NCI-H2227 treated with DMSO at 0.1 percent for 48 hours (cell line): ENCODE data around the gene FMC1.
"Not testable (repeated sequence)": the region's sequence is repeated elsewhere in the genome, so short reads cannot be mapped to it uniquely, and the experiment has no call there.

Source experiments
- DNase-seq: peaks from one replicate; lab custom pipeline; 2025; lab: John Stamatoyannopoulos, UW

Gene FMC1

DNA sequence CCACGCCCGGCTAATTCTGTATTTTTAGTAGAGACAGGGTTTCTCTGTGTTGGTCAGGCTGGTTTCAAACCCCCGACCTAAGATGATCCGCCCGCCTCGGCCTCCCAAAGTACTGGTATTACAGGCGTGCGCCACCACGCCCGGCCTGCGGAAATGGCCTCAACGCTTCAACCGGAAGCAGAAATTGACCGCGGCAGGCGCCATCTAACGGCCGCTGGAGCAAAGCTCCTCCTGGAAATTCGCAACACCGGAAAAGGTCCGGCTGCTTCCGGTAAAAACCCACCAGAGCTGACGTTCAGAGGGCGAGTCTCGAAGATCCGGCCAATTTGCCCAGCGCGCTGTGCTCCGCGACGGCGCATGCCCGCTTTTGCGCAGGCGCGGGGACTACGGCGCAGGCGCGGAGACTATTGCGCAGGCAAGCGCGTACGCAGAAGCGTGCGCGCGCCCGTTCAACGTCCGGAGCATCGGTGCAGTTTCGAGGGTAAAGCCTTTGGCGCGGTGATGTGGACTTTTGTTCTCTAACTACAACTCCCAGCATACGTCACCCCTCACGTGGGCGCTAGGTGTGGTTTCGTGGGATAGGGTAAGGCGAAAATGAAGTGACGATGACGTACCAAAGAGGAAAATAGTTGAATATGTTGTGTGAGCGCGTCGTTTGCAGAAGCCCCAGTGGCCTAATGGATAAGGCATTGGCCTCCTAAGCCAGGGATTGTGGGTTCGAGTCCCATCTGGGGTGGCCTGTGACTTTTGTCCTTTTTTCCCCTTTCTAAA, 915 bp upstream of the FMC1 start:
- DNase-seq = peak; percentile 99

- DNase-seq = no peak
These were observed 404 bp upstream of the FMC1 start for GRCh38 chr7:139340808-139341057.

DNA sequence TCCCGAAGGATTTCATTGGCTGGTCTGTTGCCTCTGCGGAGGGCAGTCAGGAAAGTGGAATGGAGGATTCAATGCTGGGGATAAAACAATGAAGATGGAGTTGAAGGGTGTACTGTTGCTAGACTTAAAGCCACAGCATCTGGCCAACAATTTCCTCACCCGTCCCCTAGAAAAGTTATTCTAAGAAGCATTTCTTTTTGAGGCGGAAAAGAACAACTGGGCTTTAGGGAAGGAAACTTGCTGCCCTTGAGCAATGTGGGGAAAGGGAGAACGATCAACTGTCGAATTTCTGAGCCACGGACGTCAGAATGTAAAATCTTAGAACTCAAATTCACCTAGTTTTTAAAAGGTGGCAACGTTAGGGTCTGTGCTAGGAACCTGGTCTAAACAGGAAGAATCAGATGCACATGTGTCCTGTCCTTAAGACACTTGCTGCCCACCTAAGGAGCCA, 664 bp downstream of the FMC1 start:
- no peak for DNase-seq

- DNase-seq = no peak
These were observed 3.9 kb downstream of the FMC1 start for GRCh38 chr7:139345042-139345441.

- no peak for DNase-seq
These were observed 9.9 kb downstream of the FMC1 start for GRCh38 chr7:139351027-139351426.

GRCh38 chr7:139354729-139355128, 13.6 kb downstream of the FMC1 start:
- DNase-seq = no peak

DNA sequence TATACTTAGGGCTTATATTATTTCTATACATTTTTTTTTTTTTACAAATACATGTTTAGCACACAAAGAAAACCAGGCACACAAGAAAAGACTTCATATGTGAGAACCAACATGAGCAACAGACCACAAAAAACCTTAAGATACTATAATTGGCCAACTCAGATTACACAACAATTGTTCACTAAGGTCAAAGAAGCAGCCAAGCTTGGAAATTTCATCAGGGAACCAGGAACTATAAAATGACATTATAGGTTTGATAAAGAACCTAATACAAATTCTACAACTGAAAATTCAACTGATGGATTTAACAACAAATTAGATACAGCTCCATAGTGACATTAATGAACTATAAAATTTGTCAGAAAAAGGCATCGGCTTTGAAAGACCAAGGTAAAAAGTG, 14.2 kb downstream of the FMC1 start:
- no peak for DNase-seq

DNA sequence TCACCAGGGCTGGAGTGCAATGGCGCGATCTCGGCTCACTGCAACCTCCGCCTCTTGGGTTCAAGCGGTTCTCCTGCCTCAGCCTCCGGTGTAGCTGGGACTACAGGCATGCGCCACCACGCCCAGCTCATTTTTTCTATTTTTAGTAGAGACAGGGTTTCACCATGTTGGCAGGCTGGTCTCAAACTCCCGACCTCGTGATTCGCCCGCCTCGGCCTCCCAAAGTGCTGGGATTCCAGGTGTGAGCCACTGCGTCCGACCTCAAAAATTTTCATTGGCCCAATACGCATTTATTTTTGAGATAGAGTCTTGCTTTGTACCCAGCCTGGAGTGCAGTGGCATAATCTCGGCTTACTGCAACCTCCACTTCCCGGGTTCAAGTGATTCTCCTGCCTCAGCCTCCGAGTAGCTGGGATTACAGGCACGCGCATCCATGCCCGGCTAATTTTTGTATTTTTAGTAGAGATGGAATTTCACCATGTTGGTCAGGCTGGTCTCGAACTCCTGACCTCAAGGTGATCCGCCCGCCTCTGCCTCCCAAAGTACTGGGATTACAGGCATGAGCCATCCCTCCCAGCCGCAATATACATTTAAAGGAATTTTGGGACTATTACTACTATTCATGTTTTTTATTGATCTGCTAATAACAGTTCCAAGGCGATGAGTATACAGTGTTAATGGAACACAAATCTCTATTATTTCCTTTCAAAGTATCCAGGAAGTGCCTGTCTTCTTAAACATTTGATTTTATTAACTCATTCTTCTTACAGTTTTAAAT, 16.8 kb downstream of the FMC1 start:
- not testable (repeated sequence) for DNase-seq

- DNase-seq = peak; percentile 32
These were observed 17.6 kb downstream of the FMC1 start for GRCh38 chr7:139358541-139359365.

DNA sequence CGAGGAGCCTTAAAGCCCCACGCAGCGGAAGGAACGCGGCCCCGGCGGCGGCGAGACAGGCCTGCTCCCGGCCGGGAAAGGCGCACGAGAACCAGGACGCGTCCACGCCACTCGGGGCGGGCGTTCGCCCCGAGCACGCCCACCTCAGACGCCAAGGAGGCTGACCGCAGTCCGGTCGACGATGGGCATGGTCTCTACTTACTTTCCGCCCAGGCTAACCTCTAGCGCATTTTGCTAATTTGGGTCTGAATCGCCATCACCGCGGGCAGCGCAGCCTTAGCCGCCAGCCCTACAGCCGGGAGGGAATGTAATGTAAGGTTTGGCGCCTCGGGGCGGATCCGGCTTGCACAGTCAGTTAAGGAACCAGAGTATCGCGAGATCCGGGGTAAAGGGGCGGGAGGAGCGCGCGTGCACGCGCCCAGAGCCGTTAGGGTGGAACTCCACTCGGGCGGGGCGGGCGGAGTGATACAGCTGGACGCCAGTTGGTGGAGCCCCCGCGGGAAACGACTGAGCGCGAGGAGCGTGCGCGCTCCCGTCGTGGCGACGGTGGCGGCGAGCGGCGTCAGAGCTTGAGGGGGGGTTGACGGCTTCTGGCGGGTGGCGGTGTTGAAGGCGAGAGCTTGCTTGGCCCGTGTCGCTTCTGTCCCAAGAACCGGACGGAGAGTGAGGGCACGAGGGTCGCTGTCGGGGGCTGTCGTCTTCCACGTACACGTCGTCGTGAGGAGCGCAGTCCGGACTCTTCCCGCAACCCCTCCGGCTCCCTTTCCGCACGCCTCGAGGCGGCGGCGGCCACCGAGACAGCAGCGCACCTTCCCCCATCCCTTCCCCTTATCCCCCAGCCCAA, 18.5 kb downstream of the FMC1 start, which contains the start of gene LUC7L2:
LUC7L2 (plus strand) TSS at position 529 of the 844 bp plus-strand sequence. CDS start 368 bp downstream, outside the sequence.
- DNase-seq = peak; percentile 99

DNA sequence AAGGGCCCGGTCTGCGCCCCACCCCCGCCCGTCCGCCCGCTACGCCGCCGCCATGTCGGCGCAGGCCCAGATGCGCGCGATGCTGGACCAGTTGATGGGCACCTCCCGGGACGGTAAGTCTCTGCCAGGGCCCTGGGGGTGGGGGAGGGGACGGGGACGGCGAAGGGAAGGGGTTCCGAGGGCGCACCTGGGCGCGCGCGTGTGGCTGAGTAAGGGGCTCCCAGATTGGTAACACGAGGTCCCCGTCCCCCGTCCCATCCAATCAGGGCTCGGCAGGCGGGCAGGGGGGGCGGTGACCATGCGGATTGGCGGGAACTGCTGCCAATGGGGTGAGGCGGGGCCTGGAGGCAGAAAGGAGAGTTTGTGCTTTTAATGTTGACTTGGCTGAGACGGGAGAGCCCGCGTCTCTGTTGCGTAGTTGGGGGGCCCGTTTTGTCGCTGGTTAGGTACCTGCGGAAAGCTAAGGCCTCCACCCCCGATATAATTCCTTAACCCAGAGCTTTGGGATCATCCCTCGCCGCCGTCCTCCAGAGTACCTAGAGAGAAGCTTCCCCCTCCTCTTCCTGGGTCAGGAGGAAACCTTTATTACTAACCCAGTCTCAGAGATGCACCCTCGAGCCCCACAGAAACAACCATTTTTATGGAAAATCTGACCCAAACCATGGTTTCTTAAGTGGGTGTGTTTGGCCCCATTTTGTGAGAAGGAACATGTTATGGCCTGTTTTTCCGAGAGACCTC, 19.2 kb downstream of the FMC1 start:
- DNase-seq = peak; percentile 97

DNA sequence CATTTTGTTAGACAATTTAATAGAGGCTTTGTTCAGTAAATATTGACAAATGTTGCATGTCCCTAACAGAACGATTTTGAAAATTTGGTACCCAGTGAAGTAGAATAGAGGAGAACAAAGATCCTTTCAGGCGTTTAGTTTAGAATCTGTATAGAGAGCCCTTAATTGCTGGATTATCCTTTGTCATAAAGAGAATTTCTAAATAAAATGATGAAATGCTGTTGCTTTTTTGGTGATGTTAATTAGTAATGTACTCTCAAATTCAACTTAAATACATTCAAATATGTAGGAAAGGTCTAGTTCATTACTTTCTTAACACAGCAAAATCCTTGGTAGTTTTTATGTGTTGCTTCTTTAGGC, 19.8 kb downstream of the FMC1 start:
- DNase-seq = no peak

GRCh38 chr7:139361523-139361922, 20.4 kb downstream of the FMC1 start:
- DNase-seq = no peak

DNA sequence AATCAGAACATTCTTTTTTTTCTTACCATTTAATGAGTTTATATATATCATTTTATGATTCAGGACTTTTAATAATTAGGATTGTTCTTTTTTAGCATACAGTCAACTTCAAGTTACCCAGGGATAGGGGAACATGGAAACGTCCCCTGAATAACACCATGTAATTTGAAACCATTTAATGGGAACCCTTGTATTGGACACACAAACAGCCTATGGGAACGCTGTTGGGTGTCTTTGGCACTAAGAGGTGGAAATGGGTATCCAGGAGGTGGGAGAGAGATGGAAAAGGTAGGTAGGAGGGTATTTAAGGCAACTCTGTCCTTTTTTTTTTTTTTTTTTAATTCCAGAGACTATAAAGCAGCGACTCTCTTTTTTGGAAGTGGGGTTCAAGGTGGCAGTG, 21.2 kb downstream of the FMC1 start:
- no peak for DNase-seq

- DNase-seq = no peak
These were observed 21.8 kb downstream of the FMC1 start for GRCh38 chr7:139362981-139363380.

DNA sequence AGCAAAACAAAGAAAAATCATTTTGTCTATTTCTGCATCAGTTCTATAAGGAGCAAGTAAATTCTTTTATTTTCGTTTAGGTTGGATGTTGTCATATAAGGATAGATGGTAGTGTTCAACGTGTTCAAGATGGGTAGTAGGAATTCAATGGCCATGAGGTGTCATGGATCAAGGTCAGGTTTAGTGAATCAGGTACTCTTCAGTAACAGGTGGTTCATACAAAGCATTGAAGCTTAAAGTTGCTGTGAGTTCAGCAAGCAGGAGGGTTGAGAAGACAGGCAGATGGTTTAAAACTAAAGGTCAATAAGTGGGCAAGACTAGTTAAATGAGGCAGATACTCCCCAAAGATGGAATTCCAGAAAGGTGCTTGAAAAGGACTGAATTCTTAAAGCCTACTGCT, 24.2 kb downstream of the FMC1 start:
- no peak for DNase-seq

- no peak for DNase-seq
These were observed 25.3 kb downstream of the FMC1 start for GRCh38 chr7:139366400-139366799.

DNA sequence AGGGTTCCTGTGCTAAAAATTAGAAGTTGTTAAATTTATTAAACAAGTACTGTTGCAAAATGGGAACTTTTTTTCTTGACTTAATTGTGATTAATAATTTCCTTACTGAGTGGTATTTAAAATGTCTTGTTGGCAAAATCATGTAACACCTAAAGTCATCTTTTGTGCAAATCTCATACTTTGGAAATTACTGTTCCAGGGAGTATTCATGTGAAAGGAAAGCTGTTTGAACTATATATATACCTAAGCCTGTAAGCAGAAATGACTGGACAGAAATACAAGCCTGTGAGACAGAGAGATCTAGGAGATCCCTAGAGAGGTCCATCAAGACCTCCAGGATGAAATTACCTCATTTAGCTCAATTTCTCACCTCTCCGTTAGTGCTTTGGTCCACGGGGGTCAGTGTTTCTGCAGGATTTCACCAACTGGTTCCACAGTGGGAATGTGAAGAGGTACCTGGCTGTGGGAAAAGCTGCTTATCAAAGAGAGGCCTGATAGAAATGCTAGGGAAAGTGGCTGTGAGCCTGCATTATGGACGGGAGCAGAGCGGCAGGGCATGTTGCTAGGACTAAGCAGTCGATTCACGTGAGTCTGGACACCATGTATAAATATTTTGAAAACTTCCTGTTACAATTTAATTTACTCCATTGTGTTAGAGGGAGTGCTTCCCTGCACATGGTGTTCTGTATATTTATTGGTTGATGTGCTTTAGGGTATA, 26.5 kb downstream of the FMC1 start:
- no peak for DNase-seq

DNA sequence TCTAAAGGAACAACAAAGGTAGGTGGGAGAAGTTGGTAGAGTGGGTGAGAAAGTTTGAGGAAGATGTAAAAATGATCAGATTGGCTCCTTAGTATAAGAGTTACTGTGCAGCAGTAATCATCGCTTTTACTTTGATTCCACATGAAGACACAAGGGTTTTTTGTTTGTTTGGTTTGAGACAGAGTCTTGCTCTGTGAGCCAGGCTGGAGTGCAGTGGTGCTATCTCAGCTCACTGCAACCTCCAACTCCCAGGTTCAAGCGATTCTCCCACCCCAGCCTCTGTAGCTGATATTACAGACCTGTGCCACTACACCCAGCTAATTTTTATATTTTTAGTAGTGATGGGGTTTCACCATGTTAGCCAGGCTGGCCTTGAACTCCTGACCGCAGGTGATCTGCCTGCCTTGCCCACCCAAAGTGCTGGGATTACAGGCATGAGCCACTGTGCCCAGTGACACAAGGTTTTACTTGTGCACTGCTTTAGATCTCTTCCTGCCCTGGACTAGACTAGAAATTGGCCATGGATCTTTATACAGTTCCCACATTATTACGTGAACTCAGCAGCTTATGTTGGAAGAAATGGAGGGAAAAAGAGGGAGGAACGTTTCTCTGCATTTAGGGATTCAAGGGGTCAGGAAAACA, 29.3 kb downstream of the FMC1 start:
- DNase-seq = no peak

- DNase-seq = no peak
These were observed 29.8 kb downstream of the FMC1 start for GRCh38 chr7:139370943-139371313.
